ENCODE measurements around the gene GGCX.

GGCX gene

DNA sequence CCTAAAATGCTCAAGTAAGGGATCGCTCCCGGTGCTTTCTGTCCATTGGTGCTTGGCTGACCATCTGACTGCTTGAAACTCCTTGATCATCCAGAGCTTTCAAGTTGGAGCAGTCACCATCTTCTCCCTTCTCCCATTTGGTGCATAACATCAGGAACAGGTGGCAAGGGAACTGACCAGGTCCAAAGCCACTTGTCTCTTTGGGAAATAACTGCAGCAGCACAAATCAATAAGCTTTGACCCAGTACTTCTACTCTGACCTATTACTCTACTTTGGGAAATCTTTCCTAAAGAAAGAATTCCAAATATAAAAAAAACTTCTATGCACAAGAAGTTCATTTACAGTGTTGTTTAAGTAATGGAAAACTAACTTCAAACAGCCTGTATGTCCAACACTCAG, 32.9 kb downstream of the GGCX start:
- Histone ChIP-seq H3K27ac (ENCODE audit: low read depth, low read length, poor library complexity, severe bottlenecking) (no peak overlapping the region), H2AFZ (ENCODE audit: low read length) (no peak overlapping the region), H3K4me1 (ENCODE audit: insufficient read depth, low read length, severe bottlenecking) (no peaks in the 10 kb centered on the region), H4K20me1 (ENCODE audit: insufficient read depth, low read length) (no peaks in the 10 kb centered on the region), H3F3A (ENCODE audit: insufficient read depth, low read length) (no peaks in the 10 kb centered on the region), H3K9me3 (ENCODE audit: low read length) (0 out of 2 replicates have a peak, but pooled peaks cover 2% of the 10 kb centered on the region), H3K4me2 (ENCODE audit: low read length) (no peak overlapping the region), H3K4me3 (ENCODE audit: low read depth, low read length, poor library complexity, severe bottlenecking) (no peak overlapping the region), H3K79me2 (ENCODE audit: insufficient read depth, low read length) (no peaks in the 10 kb centered on the region), H3K27me3 (ENCODE audit: insufficient read depth, low read length) (no peaks in the 10 kb centered on the region; the same call in 1 of the 2 replicates), H3K36me3 (ENCODE audit: insufficient read depth, low read length) (no peaks in the 10 kb centered on the region; the same call in 1 of the 2 replicates), H3K9me2 (ENCODE audit: low read depth, low read length) (no peaks in the 10 kb centered on the region), H3K9ac (ENCODE audit: low read length) (no peak overlapping the region)
- TF ChIP-seq EZH2 (IDR thresholded peaks at IDR 0.05; ENCODE audit: borderline replicate concordance, low read length) = no peak
- TF ChIP-seq, protein P1, sequence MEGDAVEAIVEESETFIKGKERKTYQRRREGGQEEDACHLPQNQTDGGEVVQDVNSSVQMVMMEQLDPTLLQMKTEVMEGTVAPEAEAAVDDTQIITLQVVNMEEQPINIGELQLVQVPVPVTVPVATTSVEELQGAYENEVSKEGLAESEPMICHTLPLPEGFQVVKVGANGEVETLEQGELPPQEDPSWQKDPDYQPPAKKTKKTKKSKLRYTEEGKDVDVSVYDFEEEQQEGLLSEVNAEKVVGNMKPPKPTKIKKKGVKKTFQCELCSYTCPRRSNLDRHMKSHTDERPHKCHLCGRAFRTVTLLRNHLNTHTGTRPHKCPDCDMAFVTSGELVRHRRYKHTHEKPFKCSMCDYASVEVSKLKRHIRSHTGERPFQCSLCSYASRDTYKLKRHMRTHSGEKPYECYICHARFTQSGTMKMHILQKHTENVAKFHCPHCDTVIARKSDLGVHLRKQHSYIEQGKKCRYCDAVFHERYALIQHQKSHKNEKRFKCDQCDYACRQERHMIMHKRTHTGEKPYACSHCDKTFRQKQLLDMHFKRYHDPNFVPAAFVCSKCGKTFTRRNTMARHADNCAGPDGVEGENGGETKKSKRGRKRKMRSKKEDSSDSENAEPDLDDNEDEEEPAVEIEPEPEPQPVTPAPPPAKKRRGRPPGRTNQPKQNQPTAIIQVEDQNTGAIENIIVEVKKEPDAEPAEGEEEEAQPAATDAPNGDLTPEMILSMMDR (IDR thresholded peaks at IDR 0.05; ENCODE audit: low read length) = no peak

GRCh38 chr2:85527787-85528186, 33.5 kb downstream of the GGCX start:
- no peaks in the 10 kb centered on the region; the same call in 1 of the 2 replicates for H3K27me3 ChIP-seq (ENCODE audit: insufficient read depth, low read length)
- H3K4me3 ChIP-seq (ENCODE audit: low read depth, low read length, poor library complexity, severe bottlenecking) = no peak overlapping the region
- H3K9ac ChIP-seq (ENCODE audit: low read length) = no peak overlapping the region
- H3K36me3 ChIP-seq (ENCODE audit: insufficient read depth, low read length) = no peaks in the 10 kb centered on the region; the same call in 1 of the 2 replicates
- no peak overlapping the region for H3K4me2 ChIP-seq (ENCODE audit: low read length)
- H4K20me1 ChIP-seq (ENCODE audit: insufficient read depth, low read length) = no peaks in the 10 kb centered on the region
- no peaks in the 10 kb centered on the region for H3K9me2 ChIP-seq (ENCODE audit: low read depth, low read length)
- no peak overlapping the region for H3K27ac ChIP-seq (ENCODE audit: low read depth, low read length, poor library complexity, severe bottlenecking)
- H3K4me1 ChIP-seq (ENCODE audit: insufficient read depth, low read length, severe bottlenecking) = no peaks in the 10 kb centered on the region
- 0 out of 2 replicates have a peak, but pooled peaks cover 2% of the 10 kb centered on the region for H3K9me3 ChIP-seq (ENCODE audit: low read length)
- no peaks in the 10 kb centered on the region for H3K79me2 ChIP-seq (ENCODE audit: insufficient read depth, low read length)
- no peak overlapping the region for H2AFZ ChIP-seq (ENCODE audit: low read length)
- TF ChIP-seq, protein P1 (IDR thresholded peaks at IDR 0.05; ENCODE audit: low read length) = no peak
- no peak for TF ChIP-seq EZH2 (IDR thresholded peaks at IDR 0.05; ENCODE audit: borderline replicate concordance, low read length)
- H3F3A ChIP-seq (ENCODE audit: insufficient read depth, low read length) = no peaks in the 10 kb centered on the region

DNA sequence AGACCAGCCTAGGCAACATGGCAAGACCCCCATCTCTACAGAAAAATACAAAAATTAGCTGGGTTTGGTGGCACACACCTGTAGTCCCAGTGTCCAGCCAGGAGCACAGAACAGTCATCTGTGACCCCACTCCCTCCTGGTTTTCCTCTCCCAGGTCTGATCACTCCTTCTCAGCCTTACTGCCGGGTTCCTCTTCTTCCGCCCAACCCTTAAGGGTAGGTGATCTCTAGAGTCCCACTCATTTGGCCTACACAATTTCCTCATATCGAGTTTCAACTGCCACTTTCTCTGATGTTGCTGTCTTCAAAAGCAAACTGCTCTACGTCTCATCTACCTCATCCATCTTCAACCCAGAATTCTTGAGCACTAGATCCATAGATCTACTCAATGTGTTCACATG, 35.7 kb downstream of the GGCX start:
- Histone ChIP-seq H4K20me1 (ENCODE audit: insufficient read depth, low read length) (no peaks in the 10 kb centered on the region), H3K9me3 (ENCODE audit: low read length) (0 out of 2 replicates have a peak, but pooled peaks cover 2% of the 10 kb centered on the region), H3K79me2 (ENCODE audit: insufficient read depth, low read length) (no peaks in the 10 kb centered on the region), H3K4me1 (ENCODE audit: insufficient read depth, low read length, severe bottlenecking) (no peaks in the 10 kb centered on the region), H3K9me2 (ENCODE audit: low read depth, low read length) (no peaks in the 10 kb centered on the region), H3K27ac (ENCODE audit: low read depth, low read length, poor library complexity, severe bottlenecking) (no peak overlapping the region), H3K4me2 (ENCODE audit: low read length) (no peak overlapping the region), H2AFZ (ENCODE audit: low read length) (no peak overlapping the region), H3K4me3 (ENCODE audit: low read depth, low read length, poor library complexity, severe bottlenecking) (no peak overlapping the region), H3K27me3 (ENCODE audit: insufficient read depth, low read length) (peaks cover 3% of the 10 kb centered on the region; the same call in 1 of the 2 replicates), H3K9ac (ENCODE audit: low read length) (no peak overlapping the region), H3F3A (ENCODE audit: insufficient read depth, low read length) (no peaks in the 10 kb centered on the region), H3K36me3 (ENCODE audit: insufficient read depth, low read length) (no peaks in the 10 kb centered on the region; the same call in 1 of the 2 replicates)
- TF ChIP-seq, protein P1 (IDR thresholded peaks at IDR 0.05; ENCODE audit: low read length) = no peak
- no peak for TF ChIP-seq EZH2 (IDR thresholded peaks at IDR 0.05; ENCODE audit: borderline replicate concordance, low read length)
